Caki2 (cell line): ENCODE measurements around the gene FHAD1. TPM values are rescaled to one million over a fixed set of nuclear protein-coding genes. Genes with fewer than 3 reads are reported as not detected.
A peak's percentile ranks its signal among the peaks of the same experiment; 100 is the strongest.
"Not testable (repeated sequence)": the region's sequence is repeated elsewhere in the genome, so short reads cannot be mapped to it uniquely, and the experiment has no call there.

Experiments
- DNase-seq: peaks from one replicate; pipeline ENCODE4 v3.0.0-alpha.2; 2015; ENCODE audit warnings: low read depth
- in situ Hi-C: cut with HindIII; loops from 2 replicates; pipeline ENCODE4 v1.10.0; 2016; ENCODE audit warnings: low sequenced_read_pairs, low pct_unique_long_range_greater_than_20kb, mixed read lengths
- total RNA-seq: library from RNA; depleted of rRNA; stranded (reverse); fragments of >200 nt; shearing (Covaris generic); gene quantifications from 2 replicates; pipeline ENCODE4 v1.2.3, GENCODE V29; 2014; ENCODE audit warnings: low replicate concordance

FHAD1 gene
- total RNA-seq, 1 experiment from 2014 or later: 18.0 TPM

DNA sequence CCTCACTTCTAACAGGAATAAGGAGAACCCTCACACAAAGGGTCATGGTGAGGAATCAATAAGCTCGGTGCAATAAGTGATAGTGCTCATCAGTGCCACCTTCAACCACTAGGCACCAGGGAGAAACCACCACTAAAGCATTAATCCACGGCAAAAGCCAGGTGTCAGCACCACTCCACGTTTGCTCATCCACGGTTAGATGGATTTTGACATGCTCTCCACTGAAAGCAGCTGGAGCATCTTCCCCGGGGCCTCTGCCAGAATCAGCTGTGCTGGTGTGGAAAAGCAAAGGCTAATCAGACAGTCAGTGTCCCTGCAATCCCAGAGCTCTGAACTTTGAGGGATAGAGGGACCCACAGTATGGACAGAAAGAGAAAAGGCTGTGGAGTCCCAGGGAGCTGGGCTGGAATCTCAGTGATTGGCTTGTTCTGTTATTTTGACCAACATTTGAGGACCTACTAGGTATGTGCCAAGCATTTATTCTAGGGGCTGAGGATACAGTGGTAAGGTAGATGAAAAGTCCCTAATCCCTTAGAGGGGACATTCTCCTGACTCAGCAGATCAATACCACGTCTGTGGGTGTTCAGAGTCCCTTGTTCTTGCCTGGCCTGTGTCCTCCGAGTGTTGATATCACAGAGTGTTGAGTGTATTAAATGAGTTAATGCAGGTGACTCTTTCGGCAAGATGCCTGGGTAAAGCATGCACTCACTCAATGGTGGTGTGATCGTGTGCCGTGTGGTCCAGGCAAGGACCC lies 41.3 kb downstream of the FHAD1 start:
- DNase-seq: no peak
- in situ Hi-C loops: no loop called here

- no peak for DNase-seq
- in situ Hi-C loops: no loop called here
These were observed 42.2 kb downstream of the FHAD1 start for GRCh38 chr1:15289251-15289651.

DNA sequence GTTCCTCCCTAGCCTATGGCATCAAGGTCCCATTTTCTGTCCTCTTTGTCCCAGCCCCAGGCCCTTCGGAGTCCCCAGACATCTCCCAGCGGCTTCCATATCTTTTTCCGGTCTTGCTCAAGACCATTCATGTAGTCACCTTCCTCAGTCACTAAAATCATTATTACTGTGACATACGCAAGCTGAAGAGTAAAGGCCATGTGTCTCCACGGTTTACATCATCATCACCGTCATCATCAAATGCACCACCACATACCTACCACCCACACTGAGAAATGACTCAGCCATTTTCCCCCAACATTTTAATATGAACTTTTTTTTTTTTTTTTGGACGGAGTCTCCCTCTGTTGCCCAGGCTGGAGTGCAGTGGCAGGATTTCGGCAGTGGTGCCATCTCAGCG lies 43.4 kb downstream of the FHAD1 start:
- DNase-seq: peak; percentile 13
- in situ Hi-C loops: no loop called here

DNA sequence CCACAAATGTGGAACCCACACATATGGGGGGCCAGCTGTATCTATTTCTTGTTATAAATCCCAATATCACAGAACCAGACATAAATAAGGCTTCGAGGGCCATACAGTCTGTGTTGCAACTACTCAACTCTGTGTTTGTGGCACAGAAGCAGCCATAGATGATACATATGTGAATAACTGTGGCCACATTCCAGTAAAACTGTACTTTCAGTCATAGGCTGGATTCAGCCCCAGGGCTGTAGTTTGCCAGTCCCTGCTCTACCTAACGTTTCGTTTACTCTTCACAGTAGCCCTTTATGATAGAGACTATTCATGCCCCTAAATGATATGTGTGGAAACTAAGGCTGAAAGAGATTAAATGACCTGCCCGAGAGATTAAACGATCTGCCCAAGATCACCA lies 48.7 kb downstream of the FHAD1 start:
- in situ Hi-C loops: no loop called here

GRCh38 chr1:15296585-15297321 lies 49.7 kb downstream of the FHAD1 start:
- in situ Hi-C loops: no loop called here
- no peak for DNase-seq

More for the DNA sequence above, 48.7 kb downstream of the FHAD1 start:
- DNase-seq: no peak

DNA sequence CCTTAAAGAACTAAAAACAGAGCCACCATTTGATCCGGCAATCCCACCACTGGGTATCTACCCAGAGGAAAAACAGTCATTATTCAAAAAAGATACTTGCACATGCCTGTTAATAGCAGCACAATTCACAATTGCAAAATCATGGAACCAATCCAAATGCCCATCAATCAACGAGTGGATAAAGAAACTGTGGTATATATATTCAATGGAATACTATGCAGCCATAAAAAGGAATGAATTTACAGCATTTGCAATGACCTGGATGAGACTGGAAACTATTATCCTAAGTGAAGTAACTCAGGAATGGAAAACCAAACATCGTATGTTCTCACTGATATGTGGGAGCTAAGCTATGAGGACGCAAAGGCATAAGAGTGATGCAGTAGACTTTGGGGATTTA lies 51.0 kb downstream of the FHAD1 start:
- DNase-seq, in situ Hi-C loops: not testable (repeated sequence)

GRCh38 chr1:15299179-15299578 lies 52.2 kb downstream of the FHAD1 start:
- in situ Hi-C loops: no loop called here

DNA sequence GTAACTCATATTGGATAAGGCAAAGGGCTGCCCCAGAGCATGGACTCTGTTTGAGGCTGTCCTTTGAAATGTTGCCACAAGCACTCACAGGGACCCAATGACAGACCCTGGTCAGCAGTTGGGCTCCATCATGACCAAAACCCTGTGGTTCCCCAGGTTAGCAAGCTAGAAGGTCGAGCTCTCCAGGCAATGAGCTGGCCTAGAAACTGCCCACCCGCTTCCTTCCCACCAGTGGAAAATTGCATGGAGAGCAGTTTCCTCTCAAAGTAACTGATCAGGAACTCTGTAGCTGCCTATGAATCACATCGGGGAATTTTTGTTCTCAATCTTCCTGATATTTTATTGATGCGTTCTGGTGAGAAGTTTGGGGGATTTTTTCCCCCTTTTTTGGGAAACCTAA lies 52.8 kb downstream of the FHAD1 start:
- DNase-seq: no peak
- in situ Hi-C loops: no loop called here

More at GRCh38 chr1:15299179-15299578, 52.2 kb downstream of the FHAD1 start:
- DNase-seq: no peak

GRCh38 chr1:15303935-15304334 lies 56.9 kb downstream of the FHAD1 start:
- DNase-seq: no peak
- in situ Hi-C loops: no loop called here

DNA sequence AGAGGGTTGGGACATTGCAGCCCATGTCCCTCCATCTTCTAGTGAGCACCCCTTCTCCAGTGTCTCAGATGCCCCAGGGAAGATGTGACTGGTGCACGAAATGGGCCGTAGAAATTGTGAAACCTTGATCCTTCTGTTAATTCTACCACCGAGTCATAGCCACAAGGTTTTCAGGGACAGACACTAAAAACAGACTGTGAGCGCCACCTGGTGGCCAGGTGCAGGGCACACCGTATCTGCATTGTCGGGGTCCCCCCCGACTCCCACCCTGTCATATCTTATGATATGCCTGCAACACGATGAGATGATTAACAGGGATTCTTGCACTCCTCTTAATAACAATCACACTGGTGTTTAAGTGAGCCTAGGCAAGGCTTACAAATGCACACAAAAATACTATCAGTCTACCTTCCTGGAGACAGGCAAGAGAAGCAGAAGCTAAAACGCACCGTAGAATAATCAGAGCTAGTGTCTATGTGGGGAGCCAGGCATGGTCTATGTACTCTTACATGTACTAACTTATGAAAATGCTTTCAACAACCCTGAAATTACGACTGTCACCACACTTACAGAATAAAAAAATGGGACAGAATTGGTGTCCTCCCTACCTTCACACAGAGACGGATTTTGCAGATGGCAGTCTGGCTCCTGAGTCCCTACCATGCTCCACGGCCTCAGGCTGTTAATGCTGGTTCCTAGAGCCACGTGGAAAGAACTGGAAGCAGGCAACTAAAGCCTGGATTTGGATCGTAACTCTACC lies 57.9 kb downstream of the FHAD1 start:
- peak; percentile 46 for DNase-seq
- in situ Hi-C loops: no loop called here

GRCh38 chr1:15305468-15305770 lies 58.4 kb downstream of the FHAD1 start:
- in situ Hi-C loops: no loop called here

GRCh38 chr1:15306352-15306751 lies 59.3 kb downstream of the FHAD1 start:
- in situ Hi-C loops, DNase-seq: not testable (repeated sequence)

More at GRCh38 chr1:15305468-15305770, 58.4 kb downstream of the FHAD1 start:
- DNase-seq: no peak

DNA sequence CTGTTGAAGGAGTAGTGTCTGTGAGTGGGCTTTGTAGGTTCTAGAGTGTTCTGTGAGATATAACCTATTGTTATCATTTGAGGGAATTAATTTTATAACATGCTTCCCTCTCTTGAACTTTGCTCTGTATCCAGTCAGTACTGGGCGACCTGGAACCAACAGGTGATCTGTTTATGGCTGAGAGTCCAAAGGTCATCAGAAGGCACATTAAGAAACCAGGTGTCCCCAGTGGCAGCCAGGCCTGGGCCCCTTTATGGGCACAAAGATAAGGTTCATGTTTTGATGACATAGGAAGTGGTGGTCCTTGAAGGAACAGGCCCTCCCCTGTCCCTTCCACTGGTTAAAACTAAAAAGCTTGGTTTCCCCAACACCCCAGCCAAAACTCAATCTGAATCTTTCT lies 61.1 kb downstream of the FHAD1 start:
- no peak for DNase-seq
- in situ Hi-C loops: no loop called here

DNA sequence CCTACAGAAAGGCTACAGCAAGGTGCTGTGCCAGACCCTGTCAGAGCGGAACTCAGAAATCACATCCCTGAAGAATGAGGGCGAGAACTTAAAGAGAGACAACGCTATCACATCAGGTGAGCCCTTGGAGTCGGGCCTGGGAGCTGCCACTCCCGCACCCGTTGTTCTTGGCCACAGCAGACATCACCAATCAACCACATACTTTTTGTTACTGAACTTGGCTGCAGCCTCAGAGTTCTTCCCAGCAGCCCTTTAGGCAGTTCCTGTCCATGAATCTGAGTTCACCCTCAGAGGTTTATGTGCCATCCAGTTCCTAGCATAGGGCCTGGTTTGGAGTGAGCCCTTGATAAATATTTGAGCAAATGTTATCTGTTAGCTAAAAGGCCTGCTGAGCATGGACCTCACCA lies 61.6 kb downstream of the FHAD1 start:
- DNase-seq: no peak
- in situ Hi-C loops: no loop called here

GRCh38 chr1:15309687-15310086 lies 62.7 kb downstream of the FHAD1 start:
- in situ Hi-C loops: no loop called here
- DNase-seq: no peak

- no peak for DNase-seq
- in situ Hi-C loops: no loop called here
These were observed 63.5 kb downstream of the FHAD1 start for GRCh38 chr1:15310544-15310943.

DNA sequence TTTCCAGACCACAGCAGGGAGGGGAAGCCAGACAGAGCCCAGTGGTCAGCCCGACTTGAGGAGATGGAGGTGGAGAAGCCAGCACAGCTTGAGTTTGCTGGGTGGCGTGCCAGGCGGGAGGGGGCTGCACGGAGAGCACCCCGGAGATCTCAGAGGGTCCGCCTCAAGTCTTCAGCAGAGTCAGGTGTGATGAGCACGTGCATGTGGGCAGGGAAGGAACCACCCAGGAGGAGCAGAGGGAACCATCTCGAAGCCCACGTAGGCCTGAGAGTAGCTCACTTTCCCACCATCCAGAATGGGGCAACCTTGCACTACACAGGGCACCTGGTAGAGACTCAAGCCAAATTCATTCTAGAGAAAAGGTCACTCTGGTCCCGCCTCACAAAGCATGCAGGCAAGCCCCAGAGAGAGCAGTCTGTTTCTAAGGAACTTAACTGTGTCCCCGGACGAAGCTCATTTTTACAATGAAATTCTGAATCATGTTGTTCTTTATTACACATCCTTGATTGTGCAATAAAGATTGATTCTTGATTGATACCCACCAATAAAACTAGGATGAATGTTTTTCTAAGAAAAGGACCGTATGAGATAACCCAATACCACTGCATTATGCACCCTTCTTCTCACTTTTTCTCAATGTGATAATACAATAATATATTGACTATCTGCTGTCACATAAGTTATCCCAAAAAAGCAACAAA lies 64.2 kb downstream of the FHAD1 start:
- DNase-seq: no peak
- in situ Hi-C loops: no loop called here

GRCh38 chr1:15311880-15312279 lies 64.9 kb downstream of the FHAD1 start:
- in situ Hi-C loops: no loop called here
- DNase-seq: no peak
